Smooth muscle cell (in vitro differentiated cells): ENCODE data around the gene GINS1. TPM values are rescaled to one million over a fixed set of nuclear protein-coding genes. Genes with fewer than 3 reads are reported as not detected.

ENCODE experiments used
- DNase-seq: peaks from one replicate; lab custom pipeline; 2025; ENCODE audit not compliant: unreplicated experiment; lab: John Stamatoyannopoulos, UW
- H2AFZ ChIP-seq: fragments of 200-600 bp; sonication (generic); 2 replicates; pipeline ENCODE4 v1.6.0; 2016; ENCODE audit warnings: antibody characterized with exemption, low read depth, mild to moderate bottlenecking
- H3F3A ChIP-seq: fragments of 200-600 bp; sonication (generic); 2 replicates; pipeline ENCODE4 v1.6.0; 2017; ENCODE audit warnings: antibody characterized with exemption, low read depth
- H3K27ac ChIP-seq: fragments of 200-600 bp; sonication (generic); 2 replicates; pipeline ENCODE4 v1.5.1; 2016; ENCODE audit warnings: low read depth, mild to moderate bottlenecking
- H3K27me3 ChIP-seq: fragments of 200-600 bp; sonication (generic); 2 replicates; pipeline ENCODE4 v1.6.1; 2016; ENCODE audit warnings: low read depth, mild to moderate bottlenecking
- H3K36me3 ChIP-seq: fragments of 200-600 bp; sonication (generic); 2 replicates; pipeline ENCODE4 v1.5.1; 2016; ENCODE audit warnings: low read depth
- H3K4me1 ChIP-seq: fragments of 200-600 bp; sonication (generic); 2 replicates; pipeline ENCODE4 v1.5.1; 2016; ENCODE audit warnings: low read depth
- H3K4me2 ChIP-seq: fragments of 200-600 bp; sonication (generic); 2 replicates; pipeline ENCODE4 v1.6.0; 2016; ENCODE audit warnings: mild to moderate bottlenecking
- H3K4me3 ChIP-seq: fragments of 200-600 bp; sonication (generic); 2 replicates; pipeline ENCODE4 v1.5.1; 2016; ENCODE audit warnings: mild to moderate bottlenecking
- H3K79me2 ChIP-seq: fragments of 200-600 bp; sonication (generic); 2 replicates; pipeline ENCODE4 v1.6.0; 2016; ENCODE audit warnings: low read depth, mild to moderate bottlenecking
- H3K9ac ChIP-seq: fragments of 200-600 bp; sonication (generic); 2 replicates; pipeline ENCODE4 v1.6.0; 2016; ENCODE audit warnings: low read depth
- H3K9me3 ChIP-seq: fragments of 200-600 bp; sonication (generic); replicated peaks from 2 replicates; pipeline ENCODE4 v1.5.1; 2016; ENCODE audit warnings: low read depth
- H4K20me1 ChIP-seq: fragments of 200-600 bp; sonication (generic); 2 replicates; pipeline ENCODE4 v1.6.0; 2016; ENCODE audit warnings: low read depth
- whole genome bisulfite sequencing: methylation state at CpG from one replicate; pipeline ENCODE4 v1.1.7; 2016; ENCODE audit warnings: low lambda C conversion rate; 5-methylcytosine and 5-hydroxymethylcytosine counted together
- polyA plus RNA-seq: library from polyadenylated mRNA; unstranded; fragments of >200 nt; fragmentation: Nextera tagmentation; extraction: Ambion mirVana; gene quantifications from 2 replicates; pipeline ENCODE4 v1.2.1, GENCODE V29; 2016
- total RNA-seq: library from RNA; depleted of rRNA; stranded (reverse); fragments of >200 nt; gene quantifications from 2 replicates; pipeline ENCODE4 v1.2.3, GENCODE V29; 2014
- TF ChIP-seq, protein P1 (sequence below): fragments of 200-600 bp; sonication (generic); IDR thresholded peaks from 2 replicates; pipeline ENCODE4 v1.5.1; 2017; ENCODE audit warnings: borderline replicate concordance, mild to moderate bottlenecking, antibody characterized with exemption; ENCODE audit not compliant: insufficient read depth, poor library complexity, severe bottlenecking

The GINS1 gene
- total and polyA plus RNA-seq, 2 experiments from 2014 or later = 5.9 to 9.3 TPM

DNA sequence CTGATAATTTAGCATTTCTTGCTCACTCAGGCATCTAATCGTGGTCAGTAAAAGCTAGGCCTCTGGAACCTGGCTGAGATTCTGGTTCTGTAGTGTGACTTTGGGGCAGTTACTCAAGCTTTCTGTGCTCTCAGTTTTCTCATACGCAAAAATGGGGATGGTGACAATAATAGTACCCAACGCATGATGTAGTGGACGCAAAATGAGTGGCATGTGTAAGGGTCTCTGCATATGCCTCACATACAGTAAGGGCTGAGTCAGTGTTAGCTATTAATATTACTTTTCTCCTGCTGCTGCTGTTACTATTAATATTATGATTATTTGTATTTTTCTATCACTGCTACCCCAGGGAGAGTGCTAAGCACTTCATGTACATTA, 686 bp downstream of the GINS1 start:
- H3K27ac ChIP-seq = no peak overlapping the region

DNA sequence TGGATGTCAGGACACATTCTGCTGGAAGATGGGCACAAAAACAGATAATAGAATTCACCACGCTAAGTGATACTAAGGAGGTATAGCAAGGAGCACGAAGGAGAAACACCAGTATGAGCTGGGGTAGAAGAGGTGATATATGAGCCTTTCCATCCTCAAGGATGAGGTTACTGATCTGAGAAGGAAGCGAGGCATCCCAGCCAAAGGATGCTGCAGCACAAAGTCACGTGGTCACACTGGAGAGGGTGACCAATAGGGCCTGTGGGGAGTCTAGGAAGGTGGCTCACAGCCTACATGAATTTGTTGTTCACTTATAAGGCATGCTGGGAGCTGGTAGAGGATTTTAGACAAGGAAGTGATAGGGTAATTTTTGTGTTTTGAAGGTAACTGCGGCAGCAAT, 1.4 kb downstream of the GINS1 start:
- H3K9ac ChIP-seq = no peak overlapping the region
- H3K79me2 ChIP-seq = peaks cover 15% of the 10 kb centered on the region
- H4K20me1 ChIP-seq = no peaks in the 10 kb centered on the region
- peaks cover 10% of the 10 kb centered on the region for H3K4me1 ChIP-seq
- no peaks in the 10 kb centered on the region for H3K36me3 ChIP-seq
- H2AFZ ChIP-seq = no peak overlapping the region
- no peak for DNase-seq
- peak overlapping the region; percentile 87 for H3K4me2 ChIP-seq
- H3K4me3 ChIP-seq = peak overlapping the region; percentile 68
- no peaks in the 10 kb centered on the region for H3K9me3 ChIP-seq
- H3K27ac ChIP-seq = no peak overlapping the region
- no peaks in the 10 kb centered on the region for H3K27me3 ChIP-seq
- 95% methylated on average over 5 of the region's 5 CpGs for WGBS
- H3F3A ChIP-seq = no peaks in the 10 kb centered on the region
- TF ChIP-seq, protein P1, sequence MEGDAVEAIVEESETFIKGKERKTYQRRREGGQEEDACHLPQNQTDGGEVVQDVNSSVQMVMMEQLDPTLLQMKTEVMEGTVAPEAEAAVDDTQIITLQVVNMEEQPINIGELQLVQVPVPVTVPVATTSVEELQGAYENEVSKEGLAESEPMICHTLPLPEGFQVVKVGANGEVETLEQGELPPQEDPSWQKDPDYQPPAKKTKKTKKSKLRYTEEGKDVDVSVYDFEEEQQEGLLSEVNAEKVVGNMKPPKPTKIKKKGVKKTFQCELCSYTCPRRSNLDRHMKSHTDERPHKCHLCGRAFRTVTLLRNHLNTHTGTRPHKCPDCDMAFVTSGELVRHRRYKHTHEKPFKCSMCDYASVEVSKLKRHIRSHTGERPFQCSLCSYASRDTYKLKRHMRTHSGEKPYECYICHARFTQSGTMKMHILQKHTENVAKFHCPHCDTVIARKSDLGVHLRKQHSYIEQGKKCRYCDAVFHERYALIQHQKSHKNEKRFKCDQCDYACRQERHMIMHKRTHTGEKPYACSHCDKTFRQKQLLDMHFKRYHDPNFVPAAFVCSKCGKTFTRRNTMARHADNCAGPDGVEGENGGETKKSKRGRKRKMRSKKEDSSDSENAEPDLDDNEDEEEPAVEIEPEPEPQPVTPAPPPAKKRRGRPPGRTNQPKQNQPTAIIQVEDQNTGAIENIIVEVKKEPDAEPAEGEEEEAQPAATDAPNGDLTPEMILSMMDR = no peak

More for the DNA sequence above, 686 bp downstream of the GINS1 start:
- TF ChIP-seq, protein P1 = no peak
- Histone ChIP-seq H3K9me3 (no peaks in the 10 kb centered on the region), H3K4me1 (peaks cover 10% of the 10 kb centered on the region), H4K20me1 (no peaks in the 10 kb centered on the region), H2AFZ (peak overlapping the region; percentile 87), H3K9ac (peak overlapping the region; percentile 63), H3K4me2 (peak overlapping the region; percentile 87), H3K79me2 (peaks cover 15% of the 10 kb centered on the region), H3F3A (no peaks in the 10 kb centered on the region), H3K36me3 (no peaks in the 10 kb centered on the region), H3K27me3 (no peaks in the 10 kb centered on the region), H3K4me3 (peak overlapping the region; percentile 68)
- no peak for DNase-seq
- WGBS = 2% methylated on average over 4 of the region's 4 CpGs

DNA sequence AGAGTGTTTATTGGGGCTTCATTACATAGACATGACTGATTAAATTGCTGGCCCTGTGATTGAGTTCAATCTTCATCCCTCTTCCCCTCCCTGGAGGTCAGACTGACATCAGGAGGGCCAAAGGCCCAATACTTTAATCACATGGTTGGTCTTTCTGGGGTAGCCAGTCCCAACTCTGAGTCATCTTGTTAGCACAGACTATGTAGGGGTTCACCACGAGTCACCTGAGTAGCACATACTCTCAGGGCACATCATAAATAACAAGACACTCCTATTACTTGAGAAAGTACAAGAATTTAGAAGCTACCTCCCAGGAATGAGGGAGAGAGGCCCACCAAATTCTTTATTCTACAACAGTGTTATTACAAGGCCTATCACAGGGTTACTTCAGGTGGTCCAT, 11.3 kb downstream of the GINS1 start:
- WGBS = 86% methylated on average over 1 of the region's 1 CpG

DNA sequence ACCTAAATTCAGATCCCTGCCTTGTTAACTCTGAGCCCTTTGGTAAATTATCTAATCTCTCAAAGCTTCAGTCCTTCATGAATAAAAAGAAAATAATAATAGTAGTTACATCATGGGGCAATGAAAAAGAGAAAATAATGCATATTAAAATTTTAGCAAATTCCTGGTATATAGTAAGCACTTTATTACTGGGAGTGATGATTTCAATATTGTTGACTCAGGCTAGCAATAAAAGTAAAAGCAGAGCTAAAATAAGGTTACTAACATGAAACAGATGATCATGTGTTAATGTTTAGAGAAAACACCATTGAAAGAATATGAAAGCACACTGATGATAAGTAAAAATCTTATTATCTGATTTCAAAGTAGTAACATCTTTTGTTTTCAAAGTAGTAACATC, 13.6 kb downstream of the GINS1 start:
- Histone ChIP-seq H2AFZ (no peak overlapping the region), H3K36me3 (no peaks in the 10 kb centered on the region), H4K20me1 (no peaks in the 10 kb centered on the region), H3K4me3 (no peak overlapping the region), H3K9me3 (no peaks in the 10 kb centered on the region), H3K79me2 (no peaks in the 10 kb centered on the region), H3F3A (no peaks in the 10 kb centered on the region), H3K27me3 (no peaks in the 10 kb centered on the region), H3K4me2 (no peak overlapping the region), H3K27ac (no peak overlapping the region), H3K4me1 (no peaks in the 10 kb centered on the region), H3K9ac (no peak overlapping the region)
- TF ChIP-seq, protein P1 = no peak
- DNase-seq = no peak

More for the DNA sequence above, 11.3 kb downstream of the GINS1 start:
- H3F3A ChIP-seq = no peaks in the 10 kb centered on the region
- no peaks in the 10 kb centered on the region for H3K4me1 ChIP-seq
- H3K4me3 ChIP-seq = no peak overlapping the region
- no peak for DNase-seq
- TF ChIP-seq, protein P1 = no peak
- no peak overlapping the region for H2AFZ ChIP-seq
- H3K36me3 ChIP-seq = no peaks in the 10 kb centered on the region
- H3K27me3 ChIP-seq = no peaks in the 10 kb centered on the region
- no peak overlapping the region for H3K4me2 ChIP-seq
- no peak overlapping the region for H3K27ac ChIP-seq
- no peaks in the 10 kb centered on the region for H3K79me2 ChIP-seq
- H4K20me1 ChIP-seq = no peaks in the 10 kb centered on the region
- no peak overlapping the region for H3K9ac ChIP-seq
- H3K9me3 ChIP-seq = no peaks in the 10 kb centered on the region
